ENCODE data around the gene ZNF646. TPM values are rescaled to one million over a fixed set of nuclear protein-coding genes. Genes with fewer than 3 reads are reported as not detected.
A peak's percentile ranks its signal among the peaks of the same experiment; 100 is the strongest.
"Not testable (repeated sequence)": the region's sequence is repeated elsewhere in the genome, so short reads cannot be mapped to it uniquely, and the experiment has no call there.

ZNF646 gene
- total RNA-seq, 2 donors from 2014 or later = 17.0 to 21.7 TPM

DNA sequence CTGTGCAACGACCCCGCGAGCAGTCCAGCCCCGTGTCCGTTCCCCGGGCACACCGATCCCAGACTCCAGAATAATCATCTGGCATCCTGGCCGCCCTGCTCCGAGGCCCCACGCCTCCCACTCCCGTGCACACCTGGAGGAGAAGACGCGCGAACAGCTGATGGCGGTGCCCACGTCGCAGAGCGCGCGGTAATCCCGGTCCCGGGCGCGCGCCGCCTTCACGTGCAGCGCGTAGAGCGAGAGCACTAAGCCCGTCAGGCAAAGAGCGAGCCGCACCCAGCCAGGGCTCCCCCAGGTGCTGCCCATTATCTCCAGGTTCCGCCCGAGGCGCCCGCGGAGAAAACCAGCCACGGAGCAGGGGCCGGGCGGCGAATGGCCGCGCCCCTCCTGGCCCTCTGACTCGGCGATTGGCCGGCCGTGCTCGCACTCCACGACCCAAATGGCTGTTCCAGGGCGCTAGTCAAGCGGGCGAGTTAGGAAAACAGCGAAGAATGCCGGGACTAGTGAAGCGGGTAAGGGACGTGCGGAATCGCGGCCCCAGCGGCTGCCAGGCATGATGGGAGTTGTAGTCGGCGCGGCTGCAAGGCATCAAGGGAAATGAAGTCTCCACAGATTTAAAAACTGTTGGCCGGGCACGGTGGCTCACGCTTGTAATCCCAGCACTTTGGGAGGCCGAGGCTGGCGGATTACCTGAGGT lies 20.4 kb downstream of the ZNF646 start, which contains the start of gene VKORC1:
Gene VKORC1 (minus strand): TSS at position 374 of the 697 bp plus-strand sequence. CDS start 68 bp downstream, at position 306.
- H3K27me3 Mint-ChIP-seq = no peaks in the 10 kb centered on the region

DNA sequence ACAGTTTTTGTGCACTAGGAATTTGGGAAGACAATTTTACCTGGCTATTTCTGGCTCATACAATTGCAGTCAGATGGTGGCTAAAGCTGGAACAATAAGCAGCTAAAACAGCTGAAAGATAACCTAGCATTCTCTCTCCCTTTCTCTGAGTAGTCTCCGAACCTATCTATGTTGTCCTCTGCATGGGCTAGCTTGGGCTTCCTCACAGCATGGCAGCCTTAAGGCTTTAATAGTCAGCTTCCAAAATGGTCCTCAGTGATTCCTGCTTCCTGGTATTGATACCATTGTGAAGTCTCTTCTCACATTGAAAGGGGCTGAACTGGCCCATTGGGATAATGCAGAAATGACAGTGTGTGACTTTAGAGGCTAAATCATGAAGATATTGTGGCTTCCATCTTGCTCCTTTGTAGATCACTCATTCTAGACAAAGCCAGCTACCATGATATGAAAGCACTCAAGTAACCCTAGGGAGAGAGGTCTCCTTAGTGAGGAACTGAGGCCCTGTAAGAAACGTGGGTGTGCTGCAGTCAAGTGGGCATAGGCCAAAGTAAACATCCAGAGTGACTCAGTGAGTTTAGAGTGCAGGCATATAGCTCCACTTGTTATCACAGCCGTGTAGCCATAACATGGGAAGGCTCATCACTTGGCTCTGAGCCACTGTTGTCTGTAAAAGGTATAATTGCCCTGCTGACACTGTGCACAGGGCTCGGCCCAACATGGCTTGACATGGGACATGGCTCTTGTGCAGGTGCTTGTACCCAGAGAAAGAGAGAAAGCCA lies 25.8 kb downstream of the ZNF646 start:
- DNase-seq (no peak), ATAC-seq (no peak)
- Mint-ChIP-seq H3K27ac (no peak overlapping the region), H3K27me3 (no peaks in the 10 kb centered on the region), H3K4me1 (peaks cover 10% of the 10 kb centered on the region), H3K4me3 (no peak overlapping the region), H3K36me3 (ENCODE audit: low read depth) (no peaks in the 10 kb centered on the region)
- no peaks in the 10 kb centered on the region for H3K9me3 ChIP-seq (ENCODE audit: control insufficient read depth, low read length, poor library complexity, severe bottlenecking)

More for the DNA sequence above, 20.4 kb downstream of the ZNF646 start, which contains the start of gene VKORC1:
- no peaks in the 10 kb centered on the region for H3K9me3 ChIP-seq (ENCODE audit: control insufficient read depth, low read length, poor library complexity, severe bottlenecking)
- ATAC-seq = peak; percentile 92
- Mint-ChIP-seq H3K4me3 (peak within 1 kb of the TSS; percentile 95), H3K27ac (peak within 1 kb of the TSS; percentile 98), H3K36me3 (ENCODE audit: low read depth) (no peaks in the 10 kb centered on the region), H3K4me1 (peaks cover 21% of the 10 kb centered on the region)
- peak; percentile 69 to 80 (median 73) for DNase-seq

DNA sequence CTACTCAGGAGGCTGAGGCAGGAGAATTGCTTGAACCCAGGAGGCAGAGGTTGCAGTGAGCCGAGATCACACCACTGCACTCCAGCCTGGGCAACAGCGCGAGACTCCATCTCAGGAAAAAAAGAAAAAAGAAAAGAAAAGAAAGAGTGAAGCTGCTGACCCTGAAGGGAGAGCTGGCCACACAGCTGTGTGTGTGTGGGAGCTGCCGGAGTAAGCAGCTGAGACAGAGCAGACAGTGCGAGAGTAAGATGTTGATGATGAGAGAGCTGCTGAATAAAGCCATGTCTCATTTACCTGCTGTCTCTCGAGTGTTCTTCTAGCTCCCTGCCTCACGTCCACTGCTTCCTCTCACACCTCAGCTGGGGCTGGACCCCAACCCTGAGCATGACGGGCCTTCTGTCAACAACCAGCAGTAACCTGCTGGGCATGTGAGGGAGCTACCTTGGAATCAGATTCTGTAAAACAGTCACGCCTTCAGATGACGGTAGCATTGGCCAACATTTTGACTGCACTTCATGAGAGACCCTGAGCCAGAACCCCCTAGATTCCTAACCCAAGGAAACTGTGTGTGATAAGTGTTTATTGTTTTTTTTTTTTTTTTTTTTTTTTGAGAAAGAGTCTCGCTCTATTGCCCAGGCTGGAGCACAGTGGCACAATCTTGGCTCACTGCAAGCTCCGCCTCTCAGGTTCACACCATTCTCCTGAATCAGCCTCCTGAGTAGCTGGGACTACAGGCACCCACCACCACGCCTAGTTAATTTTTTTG lies 26.8 kb downstream of the ZNF646 start:
- not testable (repeated sequence) for H3K27ac Mint-ChIP-seq

DNA sequence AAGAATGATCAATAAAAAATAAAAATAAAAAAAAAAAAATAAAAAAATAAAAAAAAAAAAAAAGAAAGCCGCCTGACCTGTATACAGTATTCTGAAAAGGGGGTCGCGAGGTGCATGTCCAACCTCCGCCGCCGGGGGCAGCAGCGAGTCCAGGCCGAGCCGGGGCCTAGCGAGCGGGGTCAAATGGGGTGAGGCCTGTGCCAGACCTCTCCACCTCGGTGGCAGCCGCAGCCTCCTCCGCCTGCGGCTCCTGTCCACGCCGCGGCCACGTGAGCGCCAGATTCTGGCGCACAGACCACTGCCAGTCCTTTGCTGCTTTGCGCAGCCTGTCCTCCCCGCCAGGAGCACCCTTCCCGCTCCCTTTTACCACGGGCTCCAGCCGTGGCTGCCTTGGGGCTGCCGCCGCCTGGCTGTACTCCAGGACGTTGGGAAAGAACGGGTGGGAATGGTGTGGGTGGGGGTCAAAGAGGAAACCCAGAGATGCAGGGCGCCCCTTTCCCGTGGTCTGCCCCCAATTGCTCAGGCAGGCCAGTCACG lies 31.5 kb downstream of the ZNF646 start:
- H3K27me3 Mint-ChIP-seq = no peaks in the 10 kb centered on the region
- DNase-seq = peak; percentile 65 to 72 (median 68)
- peaks cover 16% of the 10 kb centered on the region for H3K4me1 Mint-ChIP-seq
- H3K9me3 ChIP-seq (ENCODE audit: control insufficient read depth, low read length, poor library complexity, severe bottlenecking) = no peaks in the 10 kb centered on the region
- ATAC-seq = peak; percentile 84
- H3K36me3 Mint-ChIP-seq (ENCODE audit: low read depth) = peaks cover 2% of the 10 kb centered on the region
- peak overlapping the region; percentile 7 for H3K4me3 Mint-ChIP-seq
- no peak overlapping the region for H3K27ac Mint-ChIP-seq

More for the DNA sequence above, 26.8 kb downstream of the ZNF646 start:
- not testable (repeated sequence) for H3K27me3 Mint-ChIP-seq; ATAC-seq; H3K4me1 Mint-ChIP-seq; H3K36me3 Mint-ChIP-seq (ENCODE audit: low read depth); H3K4me3 Mint-ChIP-seq; H3K9me3 ChIP-seq (ENCODE audit: control insufficient read depth, low read length, poor library complexity, severe bottlenecking); DNase-seq

DNA sequence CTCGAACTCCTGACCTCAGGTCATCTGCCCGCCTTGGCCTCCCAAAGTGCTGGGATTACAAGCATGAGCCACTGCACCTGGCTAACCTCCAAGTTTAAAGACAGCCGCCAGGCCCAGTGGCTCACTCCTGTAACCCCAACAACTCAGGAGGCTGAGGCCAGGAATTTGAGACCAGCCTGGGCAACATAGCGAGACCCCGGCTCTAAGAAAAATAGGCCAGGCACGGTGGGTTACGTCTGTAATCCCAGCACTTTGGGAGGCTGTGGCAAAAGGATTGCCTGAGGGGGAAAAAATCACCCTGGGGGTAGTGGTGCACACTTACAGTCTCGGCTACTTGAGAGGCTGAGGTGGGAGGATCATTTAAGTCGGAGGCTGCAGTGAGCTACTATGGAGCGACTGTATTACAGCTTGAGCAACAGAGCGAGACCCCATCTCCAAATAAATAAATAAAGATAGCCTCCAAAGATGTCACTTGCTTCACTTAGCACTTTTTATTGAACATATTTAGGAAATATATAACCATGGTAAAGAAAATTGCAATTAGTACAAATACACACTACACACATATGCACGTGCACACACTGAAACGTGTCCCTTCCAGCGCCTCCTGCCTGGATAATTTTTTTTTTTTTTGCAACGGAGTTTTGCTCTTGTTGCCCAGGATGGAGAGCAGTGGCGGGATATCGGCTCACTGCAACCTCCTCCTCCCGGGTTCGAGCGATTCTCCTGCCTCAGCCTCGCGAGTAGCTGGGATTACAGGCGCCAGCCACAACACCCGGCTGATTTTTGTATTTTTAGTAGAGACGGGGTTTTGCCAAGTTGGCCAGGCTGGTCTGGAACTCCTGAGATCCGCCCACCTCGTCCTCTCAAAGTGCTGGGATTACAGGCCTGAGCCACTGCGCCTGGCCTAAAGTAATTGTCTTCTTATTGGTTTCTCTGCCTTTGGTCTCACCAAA lies 32.6 kb downstream of the ZNF646 start:
- H3K4me1 Mint-ChIP-seq = peaks cover 16% of the 10 kb centered on the region
- no peaks in the 10 kb centered on the region for H3K9me3 ChIP-seq (ENCODE audit: control insufficient read depth, low read length, poor library complexity, severe bottlenecking)
- H3K36me3 Mint-ChIP-seq (ENCODE audit: low read depth) = peaks cover 2% of the 10 kb centered on the region
- no peaks in the 10 kb centered on the region for H3K27me3 Mint-ChIP-seq
- H3K27ac Mint-ChIP-seq = no peak overlapping the region
- ATAC-seq = no peak
- DNase-seq = no peak
- no peak overlapping the region for H3K4me3 Mint-ChIP-seq

DNA sequence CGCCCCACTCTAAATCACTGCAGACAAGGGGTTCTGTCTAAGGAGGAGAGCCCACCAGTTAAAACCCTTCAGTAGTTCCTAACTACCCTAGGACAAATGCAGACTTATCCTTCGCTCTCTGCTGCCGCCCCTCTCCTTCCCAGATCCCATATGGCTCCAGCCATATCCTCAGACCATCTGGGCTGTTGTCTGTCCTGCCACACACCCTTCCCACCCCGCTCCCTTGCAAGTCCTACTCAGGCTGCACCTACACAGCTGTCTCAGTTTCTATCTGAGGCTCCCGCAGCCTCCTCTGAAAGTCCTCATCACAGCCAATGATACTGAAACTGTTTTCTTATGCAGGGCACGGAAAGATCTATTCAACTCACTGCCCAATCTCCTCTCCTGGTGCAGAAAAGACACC lies 33.2 kb downstream of the ZNF646 start:
- Mint-ChIP-seq H3K36me3 (ENCODE audit: low read depth) (peaks cover 2% of the 10 kb centered on the region), H3K27me3 (no peaks in the 10 kb centered on the region), H3K4me1 (peaks cover 16% of the 10 kb centered on the region), H3K27ac (peak overlapping the region; percentile 63), H3K4me3 (peak overlapping the region; percentile 89)
- ATAC-seq (no peak), DNase-seq (no peak)
- no peaks in the 10 kb centered on the region for H3K9me3 ChIP-seq (ENCODE audit: control insufficient read depth, low read length, poor library complexity, severe bottlenecking)

DNA sequence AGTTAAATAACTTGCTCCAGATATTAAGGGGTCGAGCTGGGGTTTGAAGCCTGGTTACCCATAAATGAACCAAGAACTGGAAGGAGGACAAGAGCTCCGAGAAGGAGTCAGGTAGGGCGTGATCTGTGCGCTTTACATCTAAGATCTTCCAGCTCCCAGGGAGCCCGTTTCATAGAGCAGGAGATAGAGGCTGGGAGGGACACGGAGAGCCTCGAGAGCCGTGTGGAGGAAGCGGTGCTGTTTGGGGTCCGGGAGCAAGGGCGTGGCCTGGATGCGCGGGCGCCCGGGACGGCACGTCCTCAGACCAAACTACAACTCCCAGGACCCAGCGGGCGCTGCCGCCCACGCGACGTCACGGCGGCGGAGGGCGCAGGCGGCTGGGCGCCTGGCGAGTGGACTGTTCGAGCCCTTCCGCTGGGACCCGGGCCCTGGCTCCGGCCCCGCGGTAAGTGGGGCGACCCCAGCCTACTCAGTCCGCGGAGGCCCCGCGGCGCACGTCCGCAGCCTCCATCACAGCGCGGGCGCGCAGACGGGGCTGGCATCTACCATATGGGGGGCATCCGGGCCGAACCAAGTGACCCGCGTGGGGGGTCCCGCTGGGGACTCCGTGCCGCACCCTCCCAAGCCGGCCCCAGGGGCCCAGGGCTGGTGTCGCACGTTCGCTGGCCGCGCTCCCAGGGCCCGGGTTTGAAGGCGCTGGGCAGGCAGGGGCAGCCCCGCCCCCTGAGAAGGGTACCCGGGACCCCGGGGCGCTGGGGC lies 34.0 kb downstream of the ZNF646 start, which contains the start of gene BCKDK:
Gene BCKDK (plus strand): TSS at position 352 of the 759 bp plus-strand sequence. CDS start 838 bp downstream, outside the sequence.
- Mint-ChIP-seq H3K27ac (peak within 1 kb of the TSS; percentile 63), H3K27me3 (no peaks in the 10 kb centered on the region), H3K4me1 (peaks cover 16% of the 10 kb centered on the region), H3K36me3 (ENCODE audit: low read depth) (peaks cover 2% of the 10 kb centered on the region), H3K4me3 (peak within 1 kb of the TSS; percentile 89)
- ATAC-seq (peak; percentile 86), DNase-seq (peak; percentile 29 to 47 (median 38))
- H3K9me3 ChIP-seq (ENCODE audit: control insufficient read depth, low read length, poor library complexity, severe bottlenecking) = no peaks in the 10 kb centered on the region

DNA sequence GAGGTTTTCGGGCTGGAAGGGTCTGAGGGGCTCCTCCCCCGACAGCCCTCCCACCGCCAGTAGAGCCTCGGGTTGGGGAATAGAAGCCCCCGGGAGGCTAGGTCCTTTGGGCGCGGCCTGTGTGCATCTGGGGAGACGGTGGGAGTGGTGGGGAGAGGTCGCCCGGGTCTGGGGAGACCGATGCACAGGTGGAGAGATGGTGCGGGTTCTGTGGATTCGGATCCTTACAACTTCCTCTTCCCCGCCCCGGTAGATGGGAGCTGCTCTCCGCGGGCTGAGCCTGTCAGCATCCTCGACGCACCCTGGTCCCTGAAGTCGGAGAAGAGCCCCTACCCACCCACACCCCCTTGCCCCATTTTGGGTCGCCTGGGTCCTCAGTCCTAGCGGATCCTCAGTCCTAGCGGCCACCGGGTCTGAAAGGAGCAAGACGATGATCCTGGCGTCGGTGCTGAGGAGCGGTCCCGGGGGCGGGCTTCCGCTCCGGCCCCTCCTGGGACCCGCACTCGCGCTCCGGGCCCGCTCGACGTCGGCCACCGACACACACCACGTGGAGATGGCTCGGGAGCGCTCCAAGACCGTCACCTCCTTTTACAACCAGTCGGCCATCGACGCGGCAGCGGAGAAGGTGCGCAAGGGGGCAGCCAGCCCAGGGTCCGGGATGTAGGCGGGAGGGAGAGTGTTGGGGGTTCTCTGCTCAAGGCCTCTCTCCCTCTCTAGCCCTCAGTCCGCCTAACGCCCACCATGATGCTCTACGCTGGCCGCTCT lies 34.8 kb downstream of the ZNF646 start:
- no peak for DNase-seq
- Mint-ChIP-seq H3K27ac (no peak overlapping the region), H3K4me1 (peaks cover 17% of the 10 kb centered on the region), H3K4me3 (peak overlapping the region; percentile 87), H3K27me3 (no peaks in the 10 kb centered on the region), H3K36me3 (ENCODE audit: low read depth) (peaks cover 2% of the 10 kb centered on the region)
- H3K9me3 ChIP-seq (ENCODE audit: control insufficient read depth, low read length, poor library complexity, severe bottlenecking) = no peaks in the 10 kb centered on the region
- no peak for ATAC-seq

DNA sequence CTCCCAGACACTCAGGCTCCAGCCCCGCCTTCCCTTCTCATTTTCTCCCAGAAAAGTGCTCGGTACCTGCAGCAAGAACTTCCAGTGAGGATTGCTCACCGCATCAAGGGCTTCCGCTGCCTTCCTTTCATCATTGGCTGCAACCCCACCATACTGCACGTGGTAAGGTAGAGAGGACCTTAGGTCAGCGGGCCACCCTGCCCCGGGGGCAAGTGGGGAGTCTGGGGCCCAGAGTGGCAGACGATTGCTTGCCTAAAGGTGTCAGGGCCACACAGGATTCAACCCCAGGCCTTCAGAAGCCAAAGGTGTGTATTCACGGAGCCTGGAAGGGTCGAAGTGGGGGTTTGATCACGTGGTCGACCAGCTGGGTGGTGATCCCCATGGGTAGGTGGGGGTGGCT lies 35.4 kb downstream of the ZNF646 start:
- DNase-seq (no peak), ATAC-seq (no peak)
- no peaks in the 10 kb centered on the region for H3K9me3 ChIP-seq (ENCODE audit: control insufficient read depth, low read length, poor library complexity, severe bottlenecking)
- H3K27me3 Mint-ChIP-seq = no peaks in the 10 kb centered on the region
- peak overlapping the region; percentile 87 for H3K4me3 Mint-ChIP-seq
- H3K36me3 Mint-ChIP-seq (ENCODE audit: low read depth) = peaks cover 2% of the 10 kb centered on the region
- peaks cover 17% of the 10 kb centered on the region for H3K4me1 Mint-ChIP-seq
- H3K27ac Mint-ChIP-seq = no peak overlapping the region

DNA sequence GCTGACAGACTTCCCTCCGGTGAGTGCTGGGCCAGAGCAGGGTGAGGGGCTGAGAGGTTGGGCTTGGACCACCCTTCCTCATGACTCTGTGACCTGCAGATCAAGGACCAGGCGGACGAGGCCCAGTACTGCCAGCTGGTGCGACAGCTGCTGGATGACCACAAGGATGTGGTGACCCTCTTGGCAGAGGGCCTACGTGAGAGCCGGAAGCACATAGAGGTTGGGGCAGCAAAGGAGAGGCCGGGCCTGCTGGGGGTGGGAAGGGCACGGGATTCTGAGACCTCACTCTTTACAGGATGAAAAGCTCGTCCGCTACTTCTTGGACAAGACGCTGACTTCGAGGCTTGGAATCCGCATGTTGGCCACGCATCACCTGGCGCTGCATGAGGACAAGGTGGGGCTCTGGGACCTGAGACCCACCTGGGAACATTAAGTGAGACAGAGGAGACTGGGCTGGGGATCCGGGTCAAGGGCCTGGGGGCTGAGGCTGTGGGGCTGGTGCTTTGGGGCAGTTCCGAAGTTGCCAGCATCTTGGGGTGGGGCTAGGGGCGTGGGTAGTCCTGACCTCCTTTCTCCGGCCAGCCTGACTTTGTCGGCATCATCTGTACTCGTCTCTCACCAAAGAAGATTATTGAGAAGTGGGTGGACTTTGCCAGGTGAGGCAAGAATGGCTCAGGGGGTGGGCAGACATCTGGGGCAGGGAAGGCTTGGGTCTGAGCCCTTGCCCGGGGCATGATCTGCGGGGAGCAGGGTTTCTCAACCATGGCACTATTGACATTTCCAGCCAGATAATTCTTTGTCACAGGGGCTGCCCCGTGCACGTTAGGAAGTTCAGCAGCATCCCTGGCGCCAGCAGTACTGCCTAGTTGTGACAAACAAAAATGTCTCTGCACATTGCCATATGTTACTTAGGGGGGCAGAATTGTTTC lies 36.1 kb downstream of the ZNF646 start:
- no peak overlapping the region for H3K27ac Mint-ChIP-seq
- DNase-seq (no peak), ATAC-seq (no peak)
- H3K4me3 Mint-ChIP-seq = peak overlapping the region; percentile 87
- H3K9me3 ChIP-seq (ENCODE audit: control insufficient read depth, low read length, poor library complexity, severe bottlenecking) = no peaks in the 10 kb centered on the region
- peaks cover 17% of the 10 kb centered on the region for H3K4me1 Mint-ChIP-seq
- no peaks in the 10 kb centered on the region for H3K27me3 Mint-ChIP-seq
- H3K36me3 Mint-ChIP-seq (ENCODE audit: low read depth) = peaks cover 2% of the 10 kb centered on the region

Data from T-helper 17 cell (primary cell).